ENCODE results near the gene SKI.
"Not testable (repeated sequence)": the region's sequence is repeated elsewhere in the genome, so short reads cannot be mapped to it uniquely, and the experiment has no call there.

Gene SKI

GRCh38 chr1:2261476-2262395, 33.6 kb downstream of the SKI start:
- not testable (repeated sequence) for DNase-seq (ENCODE audit: low read depth)

GRCh38 chr1:2266301-2266975, 38.3 kb downstream of the SKI start:
- no peak for DNase-seq (ENCODE audit: low read depth)

DNA sequence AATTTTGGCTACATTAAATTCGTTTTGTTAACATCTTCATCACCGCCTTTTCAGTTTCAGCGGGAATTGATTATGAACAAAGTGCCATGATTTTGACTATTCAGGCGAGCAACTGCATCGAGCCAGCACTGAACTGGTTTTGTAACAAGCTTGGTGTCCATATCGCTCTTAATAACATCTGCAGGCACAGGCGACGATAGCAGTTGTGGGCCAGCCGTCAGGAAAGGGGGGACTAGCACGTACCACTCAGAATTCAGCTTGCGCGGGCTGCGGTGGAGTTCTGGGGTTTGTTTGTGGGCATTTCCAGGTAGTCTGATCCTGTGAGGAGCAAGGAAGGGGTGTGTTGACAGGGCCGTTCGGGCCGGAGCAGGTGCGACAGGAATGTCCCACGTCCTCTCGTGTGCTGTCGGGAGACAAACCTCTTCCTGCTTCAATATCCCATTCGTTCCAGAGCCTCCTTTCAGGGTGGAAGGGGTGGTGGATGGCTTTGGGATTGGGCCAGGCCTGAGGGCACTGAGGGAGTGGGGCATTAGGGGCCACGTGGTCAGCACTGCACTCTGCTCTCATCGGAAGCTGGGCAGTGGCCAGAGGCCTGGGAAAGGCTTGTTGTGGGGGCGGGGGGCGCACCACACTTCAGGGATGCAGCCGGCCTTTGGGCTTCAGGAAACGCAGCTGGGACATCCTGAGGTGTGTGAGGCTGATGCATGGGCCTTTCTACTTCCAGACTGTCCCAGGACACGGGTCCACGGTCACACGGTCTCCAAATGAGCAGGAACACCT, 39.1 kb downstream of the SKI start:
- no peak for DNase-seq (ENCODE audit: low read depth)

- no peak for DNase-seq (ENCODE audit: low read depth)
Measured at GRCh38 chr1:2267862-2268261, 39.7 kb downstream of the SKI start.

DNA sequence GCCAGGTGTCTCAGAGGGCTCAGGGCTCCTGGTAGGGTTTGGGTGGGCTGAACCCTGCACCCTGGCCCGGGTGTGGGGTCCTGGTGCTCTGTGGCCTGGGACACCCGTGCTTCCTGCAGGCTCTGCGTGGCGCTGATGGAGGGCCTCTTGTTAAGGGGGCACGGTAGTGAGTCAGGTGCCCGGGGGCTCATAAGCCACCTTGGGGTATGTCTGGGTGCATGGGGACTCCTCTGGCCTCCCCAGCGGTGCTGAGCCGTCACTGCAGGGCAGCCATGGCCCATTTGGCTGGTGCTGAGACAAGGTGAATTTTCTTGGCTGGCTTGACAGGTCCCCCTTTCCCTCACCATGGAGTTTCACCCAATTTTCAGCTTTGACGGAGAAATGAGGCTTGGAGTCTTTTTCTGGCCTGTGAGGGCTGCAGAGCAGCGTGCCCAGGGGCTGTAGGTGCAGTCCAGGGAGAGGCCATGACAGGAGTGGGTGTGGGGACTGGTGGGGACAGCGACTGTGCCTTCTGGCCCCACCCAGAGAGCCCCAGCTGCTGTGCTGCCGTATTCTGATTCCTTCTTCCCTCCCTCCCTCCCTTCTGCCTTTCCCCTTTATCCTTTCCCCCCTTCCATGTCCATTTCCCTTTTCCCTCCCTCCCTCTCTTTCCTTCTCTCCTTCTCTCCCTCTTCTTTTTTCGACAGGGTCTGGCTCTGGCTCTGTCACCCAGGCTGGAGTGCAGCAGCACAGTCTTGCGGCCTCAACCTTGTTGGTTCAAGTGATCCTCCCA, 40.4 kb downstream of the SKI start:
- DNase-seq (ENCODE audit: low read depth): no peak

DNA sequence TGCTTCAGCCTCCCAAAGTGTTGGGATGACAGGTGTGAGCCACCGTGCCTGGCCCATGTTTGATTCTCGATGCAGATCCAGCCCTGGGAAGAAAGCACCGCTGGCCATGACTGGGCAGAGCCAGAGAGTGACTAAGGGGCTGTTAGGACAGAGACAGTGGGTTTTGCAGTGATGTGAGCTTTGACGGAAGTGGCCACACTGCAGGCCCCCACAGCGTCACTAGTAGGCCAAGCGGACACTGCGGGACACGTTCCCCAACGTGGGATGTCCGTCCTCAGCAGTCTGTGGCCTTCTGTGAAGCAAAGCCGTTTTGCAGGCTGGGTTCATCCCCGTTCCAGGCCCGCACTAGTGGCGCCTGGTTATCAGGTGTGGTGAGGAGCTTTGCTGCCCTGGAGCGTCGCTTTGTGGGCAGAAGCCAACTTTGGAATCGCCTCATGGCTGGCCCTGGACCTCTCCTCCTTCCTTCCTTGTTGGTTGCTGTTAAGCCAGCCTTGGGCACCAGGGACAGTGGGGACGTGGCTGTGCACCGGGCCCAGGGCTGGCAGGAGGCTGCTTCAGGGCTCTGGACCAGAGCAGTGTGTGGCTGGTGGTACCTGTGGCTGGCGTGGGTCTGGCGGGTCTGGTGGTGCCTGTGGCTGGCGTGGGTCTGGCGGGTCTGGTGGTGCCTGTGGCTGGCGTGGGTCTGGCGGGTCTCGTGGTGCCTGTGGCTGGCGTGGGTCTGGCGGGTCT, 41.2 kb downstream of the SKI start:
- no peak for DNase-seq (ENCODE audit: low read depth)

DNA sequence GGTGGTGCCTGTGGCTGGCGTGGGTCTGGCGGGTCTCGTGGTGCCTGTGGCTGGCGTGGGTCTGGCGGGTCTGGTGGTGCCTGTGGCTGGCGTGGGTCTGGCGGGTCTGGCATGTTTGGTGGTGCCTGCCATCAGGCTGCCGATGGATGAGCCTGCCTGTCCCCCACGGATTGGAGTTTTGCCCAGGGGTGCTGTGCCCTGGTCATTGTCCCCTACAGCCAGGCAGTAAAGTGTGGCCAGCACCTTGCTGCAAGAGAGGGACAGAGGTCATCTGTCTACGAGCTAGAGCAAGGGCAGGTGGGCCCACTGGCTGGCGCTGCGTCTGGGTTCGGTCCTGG, 41.8 kb downstream of the SKI start:
- no peak for DNase-seq (ENCODE audit: low read depth)

DNA sequence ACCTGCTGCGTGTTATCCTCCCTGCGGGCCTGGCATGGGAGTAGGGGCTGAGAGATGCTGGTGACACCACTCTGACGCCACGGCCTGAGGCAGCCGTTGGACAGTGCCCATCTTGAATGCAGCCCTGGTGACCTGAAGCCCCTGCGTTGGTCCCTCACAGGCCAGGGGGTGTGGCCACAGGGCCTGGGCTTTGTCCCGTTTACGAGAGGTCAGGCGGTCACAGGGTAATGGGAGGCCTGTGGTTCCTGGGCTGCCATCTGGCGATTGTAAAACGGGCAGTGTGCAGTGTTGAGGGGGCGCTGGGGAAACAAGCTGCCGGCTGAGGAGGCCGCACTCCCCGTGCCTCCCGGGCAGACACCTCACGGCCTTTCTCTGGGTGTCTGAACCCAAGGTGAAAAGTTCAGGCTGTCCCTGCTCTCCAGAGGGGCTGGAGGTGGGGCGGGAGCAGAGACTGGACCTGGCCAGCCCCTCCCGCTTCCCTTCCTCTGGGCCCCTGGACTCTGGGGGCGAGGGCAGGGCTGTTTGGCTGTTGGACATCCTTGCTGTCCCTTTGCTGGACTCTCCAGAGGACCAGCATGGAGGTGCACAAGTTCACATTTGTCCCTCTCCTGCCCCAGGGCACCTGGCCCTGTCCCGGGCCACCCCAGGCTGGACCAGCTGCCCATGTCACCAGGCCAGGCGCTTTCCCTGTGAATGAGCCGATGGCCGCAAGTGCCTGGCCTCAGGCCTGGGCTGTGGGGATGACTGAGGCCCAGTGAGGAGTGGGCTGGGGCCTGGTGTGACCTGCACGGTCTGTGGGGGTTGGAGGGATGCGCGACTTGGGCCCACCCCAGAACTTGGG, 42.4 kb downstream of the SKI start:
- no peak for DNase-seq (ENCODE audit: low read depth)

GRCh38 chr1:2271211-2271721, 43.1 kb downstream of the SKI start:
- no peak for DNase-seq (ENCODE audit: low read depth)

DNA sequence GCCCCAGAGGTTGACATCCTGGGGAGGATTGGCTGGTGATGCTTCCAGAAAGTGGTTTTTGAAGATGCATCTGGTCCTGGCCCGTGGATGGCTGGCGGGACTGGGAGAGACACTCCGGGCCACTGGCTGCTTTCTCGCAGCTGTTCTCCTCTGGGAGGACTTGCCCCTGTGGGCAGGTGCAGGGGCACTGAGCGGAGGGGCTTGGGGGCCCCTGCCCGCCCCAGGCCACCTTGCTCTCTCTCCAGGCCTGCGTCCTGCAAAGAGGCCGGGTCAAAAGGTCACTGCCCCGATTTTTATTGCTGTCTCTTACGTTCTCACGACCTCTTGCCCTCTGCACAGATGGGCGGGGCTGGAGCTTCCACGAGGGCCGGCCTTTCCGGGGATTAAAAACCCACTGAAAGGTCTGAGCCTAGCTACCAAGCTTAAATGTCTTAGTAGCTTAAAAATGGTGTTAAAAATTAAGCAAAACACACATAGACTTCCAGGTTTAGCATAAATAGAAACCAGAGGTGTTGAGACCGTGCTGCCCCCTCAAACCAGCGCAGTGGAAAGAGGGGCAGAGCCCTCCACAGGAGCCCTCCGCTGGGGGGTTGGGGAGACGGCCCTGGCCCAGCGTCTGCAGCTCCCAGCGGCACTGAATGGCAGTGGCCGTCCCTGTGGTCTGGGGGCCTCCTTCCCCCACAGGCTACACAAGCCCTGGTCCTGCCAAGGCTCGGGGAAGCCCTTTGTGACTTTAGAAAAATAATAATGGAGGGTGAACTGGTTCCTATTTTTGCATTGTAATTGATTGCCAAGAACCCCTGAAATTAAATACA, 43.9 kb downstream of the SKI start:
- DNase-seq (ENCODE audit: low read depth): no peak

GRCh38 chr1:2272686-2273400, 44.7 kb downstream of the SKI start:
- DNase-seq (ENCODE audit: low read depth): no peak

DNA sequence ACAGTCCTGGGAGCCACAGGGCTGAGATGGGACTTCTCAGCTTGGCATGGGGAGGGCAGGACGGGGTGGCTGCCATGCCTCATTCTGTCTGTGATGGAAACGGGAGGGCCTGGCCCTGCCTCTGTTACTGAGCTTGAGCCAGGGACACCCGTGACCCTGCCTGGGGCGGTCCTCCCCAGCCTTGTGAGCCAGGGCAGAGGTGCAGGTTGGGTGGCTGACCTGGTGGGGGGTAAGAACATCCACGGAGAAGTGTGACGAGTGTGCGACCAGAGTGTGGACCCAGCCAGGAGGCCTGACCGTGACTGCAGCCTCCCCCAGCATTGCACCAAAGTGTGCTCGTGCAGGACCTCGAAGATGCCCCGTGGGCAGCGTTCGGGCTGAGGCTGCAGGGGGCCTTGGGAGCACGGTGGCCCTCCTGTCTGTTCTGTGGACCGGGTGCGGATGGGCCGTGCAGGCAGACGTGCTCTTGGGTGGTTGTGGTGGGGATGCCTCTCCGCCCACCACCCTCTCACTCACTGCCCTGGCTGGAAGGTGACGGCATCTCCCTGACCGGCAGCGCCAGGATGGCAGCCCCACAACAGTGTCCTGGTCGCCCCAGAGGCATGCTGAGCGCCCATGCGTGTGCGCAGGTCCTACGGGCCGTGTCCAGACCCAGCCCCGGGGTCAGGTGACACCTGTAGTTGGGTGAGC, 45.4 kb downstream of the SKI start:
- no peak for DNase-seq (ENCODE audit: low read depth)

DNA sequence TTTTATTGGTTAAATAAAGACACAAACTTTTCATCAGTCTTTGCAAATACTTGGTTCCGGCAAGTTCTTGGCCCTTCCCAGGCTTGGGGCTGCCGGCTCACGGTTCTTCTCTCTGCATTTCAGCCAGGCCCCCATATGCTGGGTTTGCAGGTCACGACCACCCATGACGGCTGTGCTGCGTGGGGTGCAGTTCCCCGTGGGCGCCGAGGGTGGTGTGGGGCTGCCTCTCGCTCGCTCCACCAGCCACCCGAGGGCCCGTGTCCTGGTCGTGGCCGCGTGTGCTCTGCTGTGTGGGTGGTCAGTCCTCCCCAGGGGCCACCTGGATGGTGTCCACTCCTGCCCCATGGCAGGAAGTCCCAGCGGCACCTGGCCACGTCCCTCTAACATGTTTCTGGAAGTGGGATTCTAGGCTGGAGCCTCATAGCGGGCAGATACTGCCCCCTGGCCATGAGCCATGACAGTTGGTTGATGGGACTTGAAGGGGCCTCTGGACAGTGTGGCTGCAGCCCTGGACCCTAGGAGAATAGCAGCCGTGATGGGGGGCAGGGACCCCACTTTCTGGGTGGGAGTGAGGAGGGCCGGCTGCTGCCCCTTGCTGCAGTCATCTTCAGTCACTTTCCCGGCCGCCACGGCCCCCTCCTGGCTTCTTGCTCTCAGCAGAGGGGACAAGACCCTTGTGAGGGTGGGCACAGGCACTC, 46.3 kb downstream of the SKI start:
- DNase-seq (ENCODE audit: low read depth): no peak

- DNase-seq (ENCODE audit: low read depth): no peak
Measured at GRCh38 chr1:2274929-2275475, 46.9 kb downstream of the SKI start.

DNA sequence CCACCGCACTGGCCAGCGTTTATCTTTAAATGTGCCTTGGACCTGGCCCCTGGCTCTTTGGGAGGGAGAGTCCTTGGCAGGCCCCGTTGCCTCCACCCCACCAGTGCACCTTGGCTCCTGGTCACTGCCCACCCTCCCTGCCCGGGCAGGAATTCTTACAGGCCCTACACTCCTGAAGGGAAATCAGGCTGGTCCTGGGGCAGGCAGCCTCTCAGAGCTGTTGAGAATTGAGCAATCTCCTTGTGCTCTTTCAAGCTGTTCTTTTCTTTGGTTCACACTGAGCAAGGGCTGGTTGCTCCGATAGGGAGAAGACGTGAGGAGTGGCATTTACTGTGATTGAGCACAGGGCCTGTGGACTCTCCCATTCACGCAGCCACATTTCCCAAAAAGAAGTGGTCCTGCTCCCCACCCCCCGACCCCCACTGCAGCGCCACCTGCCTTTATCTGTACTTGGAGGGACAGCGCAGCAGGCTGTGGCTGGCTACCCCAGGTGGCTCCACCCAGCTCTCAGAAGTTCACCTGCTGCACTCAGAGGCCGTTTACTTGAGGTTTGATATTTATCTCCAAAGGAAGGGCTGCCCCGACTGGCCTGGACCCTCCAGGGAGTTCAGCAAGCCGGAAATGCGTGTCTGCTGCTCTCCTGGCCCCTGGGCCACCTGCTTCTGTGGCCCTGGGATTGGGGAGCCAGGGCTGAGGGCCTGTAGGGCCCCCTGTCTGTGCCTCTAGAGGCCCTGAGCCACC, 47.8 kb downstream of the SKI start:
- no peak for DNase-seq (ENCODE audit: low read depth)

- no peak for DNase-seq (ENCODE audit: low read depth)
Measured at GRCh38 chr1:2276803-2277580, 48.9 kb downstream of the SKI start.

Data from ELR (cell line).